Stimulated activated CD4-positive, alpha-beta T cell treated with anti-CD3 and anti-CD28 coated beads, Interleukin-1b, Interleukin-23, amount 100 ng/mL, for 24 hours (primary cell): Measurements from ENCODE around the gene MED16.
"Not testable (repeated sequence)": the region's sequence is repeated elsewhere in the genome, so short reads cannot be mapped to it uniquely, and the experiment has no call there.

Experiments used
- DNase-seq, 4 experiments: peaks; one replicate each; pipeline ENCODE4 v3.0.0-alpha.2; 2020; ENCODE audit warnings: low read depth in 4 of 4, low spot score in 1 of 4

Gene MED16

DNA sequence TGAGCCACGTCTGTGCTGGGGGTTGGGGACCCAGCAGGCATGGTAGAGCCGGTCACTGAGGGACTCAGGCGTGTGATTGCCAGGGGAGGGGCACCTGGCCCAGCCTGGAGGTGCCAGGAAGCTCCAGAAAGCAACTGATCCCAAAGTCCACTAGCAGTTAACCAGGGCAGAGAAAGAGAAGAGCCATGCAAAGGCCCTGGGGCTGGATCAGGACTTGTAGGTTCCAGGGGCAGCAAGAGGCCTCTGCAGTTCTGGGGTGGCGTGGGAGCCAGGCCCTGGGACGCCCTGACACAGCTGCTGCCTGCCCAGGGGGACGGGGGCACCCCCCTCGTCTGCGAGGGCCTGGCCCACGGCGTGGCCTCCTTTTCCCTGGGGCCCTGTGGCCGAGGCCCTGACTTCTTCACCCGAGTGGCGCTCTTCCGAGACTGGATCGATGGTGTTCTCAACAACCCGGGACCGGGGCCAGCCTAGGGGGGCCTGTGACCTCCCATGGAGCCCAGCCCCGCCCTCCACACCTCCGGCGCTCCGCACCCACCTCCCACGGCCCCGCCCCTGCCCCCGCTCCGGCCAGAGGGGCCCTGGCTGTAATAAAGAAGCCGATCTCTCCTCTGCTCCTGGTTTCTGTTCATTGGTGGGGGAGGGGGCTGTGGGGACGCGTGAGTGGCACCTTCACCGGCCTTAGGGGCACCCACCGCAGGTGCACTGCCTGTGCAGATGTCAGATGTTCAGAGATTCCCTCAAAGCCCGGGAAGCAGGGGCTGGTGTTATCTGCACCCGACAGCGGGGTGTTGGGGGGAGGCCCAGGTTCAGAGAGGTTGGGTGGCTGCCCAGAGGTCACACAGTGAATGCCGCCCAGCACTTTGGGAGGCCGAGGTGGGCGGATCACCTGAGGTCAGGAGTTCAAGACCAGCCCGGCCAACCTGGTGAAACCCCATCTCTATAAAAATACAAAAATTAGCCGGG is 61.3 kb downstream of the MED16 start:
- no peak for DNase-seq

- no peak for DNase-seq
These were observed 63.7 kb downstream of the MED16 start for GRCh38 chr19:829129-829758.

DNA sequence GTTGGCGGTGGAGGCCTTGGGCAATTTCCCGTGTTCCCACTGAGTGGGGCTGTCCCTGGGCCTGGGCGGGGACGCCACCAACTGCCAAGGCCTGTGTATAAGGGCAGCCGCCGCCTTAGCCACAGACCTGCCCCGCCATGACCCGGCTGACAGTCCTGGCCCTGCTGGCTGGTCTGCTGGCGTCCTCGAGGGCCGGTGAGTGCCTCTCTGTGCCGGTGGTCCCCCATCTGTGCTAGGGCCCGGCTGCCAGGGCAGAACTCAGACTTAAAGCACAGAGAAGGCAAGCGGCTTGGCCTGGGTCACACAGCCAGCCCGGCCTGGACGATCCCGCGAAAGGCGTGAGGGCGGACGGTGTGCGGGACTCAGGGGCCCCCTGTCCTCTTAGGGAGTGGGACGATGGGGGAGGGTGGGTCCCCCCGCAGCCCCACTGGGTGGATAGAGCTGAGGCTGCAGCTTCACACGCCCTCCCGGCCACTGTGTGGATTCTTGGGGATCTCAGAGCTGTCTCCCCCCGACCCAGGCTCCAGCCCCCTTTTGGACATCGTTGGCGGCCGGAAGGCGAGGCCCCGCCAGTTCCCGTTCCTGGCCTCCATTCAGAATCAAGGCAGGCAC is 65.2 kb downstream of the MED16 start, which contains the start of gene AZU1:
AZU1 (plus strand) TSS at position 128 of the 612 bp plus-strand sequence; CDS start at position 138, 10 bp downstream.
- DNase-seq = no peak

DNA sequence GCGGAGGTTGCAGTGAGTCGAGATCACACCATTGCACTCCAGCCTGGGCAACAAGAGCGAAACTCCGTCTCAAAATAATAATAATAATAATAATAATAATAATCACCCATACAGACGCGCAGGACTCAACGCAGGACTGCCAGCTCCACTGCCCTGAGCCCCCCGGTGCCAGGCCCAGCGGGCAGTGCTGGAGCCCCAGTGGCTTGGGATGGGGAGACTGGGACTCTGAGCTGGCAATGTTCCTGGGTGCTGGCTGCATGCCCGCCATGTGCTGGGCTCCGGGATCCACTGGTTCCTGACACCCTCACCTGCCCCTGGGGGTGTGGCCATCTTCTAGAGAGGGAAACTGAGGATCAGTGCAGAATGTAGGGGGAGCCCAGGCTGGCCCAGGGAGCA is 65.7 kb downstream of the MED16 start:
- no peak for DNase-seq

GRCh38 chr19:825897-826644 is 66.9 kb downstream of the MED16 start:
- DNase-seq = no peak

- DNase-seq = no peak
These were observed 68.1 kb downstream of the MED16 start for GRCh38 chr19:824885-825284.

DNA sequence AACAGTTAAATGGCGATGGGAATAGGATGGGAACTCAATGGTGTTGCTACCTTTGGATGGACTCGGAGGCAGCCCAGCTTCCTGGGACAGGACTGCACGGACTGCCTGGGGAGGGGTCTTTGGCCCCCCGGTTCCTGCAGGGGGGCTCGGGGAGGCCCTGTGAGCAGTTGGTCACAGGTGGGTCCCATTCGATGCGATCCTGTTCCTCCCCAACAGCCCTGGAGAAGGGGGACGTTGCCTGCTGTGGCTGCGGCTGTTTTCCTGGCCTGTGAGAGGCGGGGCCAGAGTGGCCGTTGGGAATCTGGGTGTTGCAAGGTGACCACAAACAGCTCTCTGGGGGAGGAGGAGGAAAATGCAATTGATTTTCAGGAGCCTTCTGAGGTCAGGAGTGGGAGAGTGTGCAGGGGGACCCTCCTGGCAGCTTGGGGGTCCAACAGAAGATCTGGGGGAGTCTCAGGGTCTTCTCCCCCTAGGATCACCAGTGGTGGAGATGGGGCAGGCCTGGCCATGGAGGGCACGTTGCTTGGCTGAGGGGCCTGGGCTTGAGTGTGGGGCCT is 69.3 kb downstream of the MED16 start:
- no peak for DNase-seq

- no peak for DNase-seq
These were observed 71.0 kb downstream of the MED16 start, which contains the start of gene PLPPR3 for GRCh38 chr19:821825-822503. Gene PLPPR3, minus strand, starts transcription at chr19:821955. Its CDS starts 396 bp downstream, at chr19:821559.

DNA sequence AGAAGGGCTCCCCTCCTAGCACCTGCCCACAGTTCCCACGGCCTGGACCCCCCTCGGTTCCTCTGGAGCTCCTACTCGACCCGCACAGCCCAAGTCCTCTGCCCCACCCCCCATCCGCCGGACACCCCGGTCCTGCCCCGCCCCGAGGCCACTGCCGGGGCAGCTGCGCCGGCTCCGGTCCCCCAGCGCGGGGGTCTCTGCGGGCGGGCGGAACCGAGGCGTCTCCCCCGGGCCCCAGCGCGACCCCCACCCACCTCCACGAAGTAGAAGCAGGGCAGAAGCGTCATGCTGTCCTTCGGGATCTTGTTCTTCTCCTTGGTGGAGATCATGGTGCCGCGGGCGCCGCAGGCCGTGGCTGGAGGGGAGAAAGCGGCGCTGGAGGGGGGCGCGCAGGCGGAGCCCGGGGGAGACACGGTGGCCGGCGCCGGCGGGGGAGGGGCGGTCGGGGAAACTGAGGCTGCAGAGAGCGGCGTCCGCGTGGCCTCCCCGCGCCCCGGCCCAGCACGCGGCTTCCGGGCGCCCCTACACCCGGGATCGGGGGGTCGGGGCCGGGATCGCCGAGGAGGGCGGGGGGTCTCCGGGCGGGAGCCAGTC is 71.7 kb downstream of the MED16 start:
- no peak for DNase-seq

- DNase-seq = not testable (repeated sequence)
These were observed 72.8 kb downstream of the MED16 start for GRCh38 chr19:820212-820611.
